IMR-90 (cell line): ENCODE results near the gene TULP4.

Experiments
- BHLHE40 ChIP-seq: fragments of 150-350 bp; IDR thresholded peaks from 2 replicates; pipeline ENCODE4 v1.6.1; 2016; ENCODE audit warnings: mild to moderate bottlenecking, low read depth, low read length
- MAZ ChIP-seq: IDR thresholded peaks from 2 replicates; pipeline ENCODE4 v1.6.1; 2012; ENCODE audit warnings: low read depth, mild to moderate bottlenecking, low read length, improper control_type of control experiment, moderate library complexity, borderline replicate concordance
- NFE2L2 ChIP-seq: fragments of 150-350 bp; IDR thresholded peaks from 2 replicates; pipeline ENCODE4 v1.6.1; 2016; ENCODE audit warnings: low read depth, mild to moderate bottlenecking, low read length
- POLR2A ChIP-seq: IDR thresholded peaks from 2 replicates; pipeline ENCODE4 v1.6.1; 2012; ENCODE audit warnings: mild to moderate bottlenecking, low read depth, low read length
- RFX5 ChIP-seq: IDR thresholded peaks from 2 replicates; pipeline ENCODE4 v1.8.0; 2012; ENCODE audit warnings: low read depth, mild to moderate bottlenecking, low read length, moderate library complexity
- SMC3 ChIP-seq: fragments of 150-350 bp; IDR thresholded peaks from 2 replicates; pipeline ENCODE4 v1.6.1; 2016; ENCODE audit warnings: low read depth, mild to moderate bottlenecking, antibody characterized with exemption, low read length, moderate library complexity
- TF ChIP-seq, protein P1 (sequence below): conservative IDR thresholded peaks from 2 replicates; pipeline ENCODE4 v1.5.1; 2012; ENCODE audit warnings: mild to moderate bottlenecking, low read depth, low read length, improper control_type of control experiment
- TF ChIP-seq, protein P2 (sequence below): fragments of 150-350 bp; IDR thresholded peaks from 2 replicates; pipeline ENCODE4 v1.6.1; 2016; ENCODE audit warnings: low read depth, mild to moderate bottlenecking, low read length, moderate library complexity, borderline replicate concordance

DNA sequence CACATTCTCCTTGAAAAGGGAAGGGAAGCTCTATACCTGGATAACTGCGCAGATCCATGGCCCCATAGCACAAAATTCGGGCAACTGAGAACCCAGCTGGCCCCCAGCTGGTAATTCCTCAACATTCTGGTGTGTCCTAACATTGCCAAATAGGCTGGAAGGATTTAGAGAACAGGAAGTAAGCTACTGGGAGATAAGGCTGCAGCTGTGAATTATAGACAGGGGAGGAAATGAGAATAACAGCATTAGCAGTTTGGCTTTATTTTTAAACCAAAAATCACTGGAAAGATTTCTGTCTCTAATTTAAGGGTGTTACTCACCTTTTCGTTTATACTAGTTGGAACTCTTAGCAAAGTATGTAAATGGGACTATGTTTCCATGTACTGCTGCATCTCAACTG is 97.2 kb downstream of the TULP4 start:
- TF ChIP-seq, protein P1, sequence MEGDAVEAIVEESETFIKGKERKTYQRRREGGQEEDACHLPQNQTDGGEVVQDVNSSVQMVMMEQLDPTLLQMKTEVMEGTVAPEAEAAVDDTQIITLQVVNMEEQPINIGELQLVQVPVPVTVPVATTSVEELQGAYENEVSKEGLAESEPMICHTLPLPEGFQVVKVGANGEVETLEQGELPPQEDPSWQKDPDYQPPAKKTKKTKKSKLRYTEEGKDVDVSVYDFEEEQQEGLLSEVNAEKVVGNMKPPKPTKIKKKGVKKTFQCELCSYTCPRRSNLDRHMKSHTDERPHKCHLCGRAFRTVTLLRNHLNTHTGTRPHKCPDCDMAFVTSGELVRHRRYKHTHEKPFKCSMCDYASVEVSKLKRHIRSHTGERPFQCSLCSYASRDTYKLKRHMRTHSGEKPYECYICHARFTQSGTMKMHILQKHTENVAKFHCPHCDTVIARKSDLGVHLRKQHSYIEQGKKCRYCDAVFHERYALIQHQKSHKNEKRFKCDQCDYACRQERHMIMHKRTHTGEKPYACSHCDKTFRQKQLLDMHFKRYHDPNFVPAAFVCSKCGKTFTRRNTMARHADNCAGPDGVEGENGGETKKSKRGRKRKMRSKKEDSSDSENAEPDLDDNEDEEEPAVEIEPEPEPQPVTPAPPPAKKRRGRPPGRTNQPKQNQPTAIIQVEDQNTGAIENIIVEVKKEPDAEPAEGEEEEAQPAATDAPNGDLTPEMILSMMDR: no peak
- TF ChIP-seq SMC3: no peak
- no peak for TF ChIP-seq POLR2A
- TF ChIP-seq NFE2L2: no peak
- TF ChIP-seq, protein P2, sequence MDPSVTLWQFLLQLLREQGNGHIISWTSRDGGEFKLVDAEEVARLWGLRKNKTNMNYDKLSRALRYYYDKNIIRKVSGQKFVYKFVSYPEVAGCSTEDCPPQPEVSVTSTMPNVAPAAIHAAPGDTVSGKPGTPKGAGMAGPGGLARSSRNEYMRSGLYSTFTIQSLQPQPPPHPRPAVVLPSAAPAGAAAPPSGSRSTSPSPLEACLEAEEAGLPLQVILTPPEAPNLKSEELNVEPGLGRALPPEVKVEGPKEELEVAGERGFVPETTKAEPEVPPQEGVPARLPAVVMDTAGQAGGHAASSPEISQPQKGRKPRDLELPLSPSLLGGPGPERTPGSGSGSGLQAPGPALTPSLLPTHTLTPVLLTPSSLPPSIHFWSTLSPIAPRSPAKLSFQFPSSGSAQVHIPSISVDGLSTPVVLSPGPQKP: no peak
- TF ChIP-seq MAZ: no peak
- no peak for TF ChIP-seq RFX5
- no peak for TF ChIP-seq BHLHE40
